ENCODE data around the gene DUSP22.

- TF ChIP-seq CTCF (IDR thresholded peaks at IDR 0.05) (no peak), POLR2A (IDR thresholded peaks at IDR 0.05) (no peak)
Observed at GRCh38 chr6:338815-339262, 46.6 kb downstream of the DUSP22 start.
